HG03558 (cell line): ENCODE data around the gene SLC9A3.

Source experiments
- ATAC-seq: cut with Tn5 transposase; IDR thresholded peaks from one replicate; pipeline ENCODE4 v1.9.1; 2021; ENCODE audit warnings: moderate number of reproducible peaks; ENCODE audit not compliant: unreplicated experiment; ENCODE audit errors: extremely low read depth

The SLC9A3 gene

GRCh38 chr5:423626-424261 is 100.5 kb downstream of the SLC9A3 start:
- no peak for ATAC-seq

DNA sequence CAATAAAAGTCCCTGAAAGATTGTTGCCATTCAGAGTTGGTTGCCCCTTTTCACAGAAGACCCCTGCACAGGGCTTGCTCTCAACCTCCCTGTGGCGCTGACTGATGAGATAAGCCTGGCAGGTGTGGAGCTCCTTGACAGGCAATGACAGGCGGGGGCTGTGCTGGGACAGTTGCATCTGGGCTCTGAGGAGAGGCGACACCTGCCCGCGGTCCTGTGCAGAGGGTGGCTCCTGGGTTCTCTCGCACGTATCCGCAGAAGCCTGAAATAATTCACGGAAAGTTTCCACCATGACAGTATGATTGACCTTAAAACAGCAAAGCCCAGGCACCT is 101.0 kb downstream of the SLC9A3 start:
- no peak for ATAC-seq

GRCh38 chr5:422323-423232 is 101.7 kb downstream of the SLC9A3 start:
- ATAC-seq, result no peak

DNA sequence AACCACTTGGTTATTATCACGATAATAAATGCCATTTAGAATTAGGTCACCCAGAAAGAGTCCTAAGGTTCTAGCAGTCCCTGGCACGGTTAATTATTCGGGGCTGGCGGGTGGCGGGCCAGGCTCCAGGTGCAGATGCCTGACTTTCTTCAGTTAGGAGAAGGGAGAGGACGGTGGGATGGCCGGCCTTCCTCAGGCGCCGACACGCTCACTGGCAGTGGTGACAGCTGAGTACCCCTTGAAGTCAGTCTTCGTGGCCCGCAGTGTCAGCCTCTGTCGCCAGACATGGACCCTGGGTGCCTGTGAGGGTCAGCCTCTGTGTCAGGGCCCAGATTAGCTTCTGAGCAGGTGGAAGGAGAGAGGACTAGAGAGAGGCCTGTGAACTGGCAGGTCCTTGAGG is 102.3 kb downstream of the SLC9A3 start:
- no peak for ATAC-seq

- no peak for ATAC-seq
Observed at GRCh38 chr5:421287-421880, 102.9 kb downstream of the SLC9A3 start.

DNA sequence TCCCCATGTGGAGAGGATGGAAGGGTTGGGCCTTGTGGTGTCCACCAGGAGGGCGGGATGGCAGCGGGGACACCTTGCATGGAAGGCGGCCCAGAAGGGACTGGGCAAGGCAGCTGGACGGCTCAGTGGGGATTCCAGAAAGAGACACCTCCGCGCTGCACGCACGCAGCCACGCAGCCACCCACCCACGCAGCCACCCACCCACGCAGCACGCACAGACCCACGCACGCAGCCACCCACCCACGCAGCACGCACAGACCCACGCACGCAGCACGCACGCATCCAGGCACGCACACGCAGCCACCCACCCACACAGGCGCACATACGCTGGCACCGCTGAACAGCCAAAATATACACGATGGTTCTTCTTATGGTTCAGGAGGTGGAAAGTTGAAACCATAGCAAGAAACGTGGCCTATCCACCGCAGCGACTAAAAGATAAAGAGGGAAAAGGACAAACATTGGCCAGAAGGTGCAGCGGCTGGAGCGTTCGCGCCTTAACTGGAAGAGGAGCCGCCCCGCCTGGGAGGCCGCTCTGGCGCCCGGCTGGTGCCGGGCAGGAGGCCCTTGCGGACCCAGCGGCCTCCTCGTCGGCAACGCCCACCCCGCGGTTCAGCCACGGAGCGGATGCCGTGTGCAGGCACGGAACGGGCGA is 103.5 kb downstream of the SLC9A3 start:
- no peak for ATAC-seq
